Esophagus muscularis mucosa (tissue), 4 donors: ENCODE measurements around the gene ETFB.

Experiments
- EP300 ChIP-seq: sonication (generic); formaldehyde crosslinking; IDR thresholded peaks from one replicate; pipeline ENCODE4 v1.6.1; 2017; ENCODE audit warnings: antibody characterized with exemption
- POLR2A ChIP-seq: fragments of 450-650 bp; IDR thresholded peaks from one replicate; pipeline ENCODE4 v1.6.1; 2017; ENCODE audit warnings: antibody characterized with exemption, moderate library complexity, mild to moderate bottlenecking, low read depth
- POLR2AphosphoS5 ChIP-seq, 2 donors: sonication (generic); formaldehyde crosslinking; IDR thresholded peaks; one replicate each; pipeline ENCODE4 v1.6.1; 2017; ENCODE audit warnings: antibody characterized with exemption in 2 of 2
- TF ChIP-seq, protein P1 (sequence below), 3 experiments: fragments of 200-600 bp in 2 of 3; fragments of 450-650 bp in 1 of 3; sonication (generic) in 2 of 3; IDR thresholded peaks; one replicate each; pipeline ENCODE4 v1.5.1; 2017 to 2019; ENCODE audit warnings: antibody characterized with exemption in 3 of 3, mild to moderate bottlenecking in 2 of 3, moderate library complexity in 1 of 3

DNA sequence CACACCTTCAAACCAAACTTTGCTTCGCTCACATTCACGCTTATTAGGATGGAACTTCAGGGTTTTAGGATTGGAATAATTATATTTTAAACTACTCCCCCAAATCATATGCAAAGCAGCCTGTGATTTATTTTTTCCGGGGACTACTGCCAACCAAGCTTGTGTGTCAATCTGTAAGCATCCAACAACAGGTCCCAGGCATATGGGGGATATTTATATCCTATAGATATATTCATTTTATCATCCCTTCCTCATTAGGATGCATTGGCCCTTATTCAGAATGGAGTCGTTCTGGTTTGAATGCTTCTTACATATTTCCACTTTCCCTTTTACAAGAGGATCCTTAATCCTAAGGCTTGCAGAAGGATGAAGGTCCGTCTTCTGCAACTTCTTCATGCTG lies 33.0 kb upstream of the ETFB start:
- TF ChIP-seq POLR2AphosphoS5 (IDR thresholded peaks at IDR 0.05) (no peak), POLR2A (no peak), EP300 (no peak)
- TF ChIP-seq, protein P1, sequence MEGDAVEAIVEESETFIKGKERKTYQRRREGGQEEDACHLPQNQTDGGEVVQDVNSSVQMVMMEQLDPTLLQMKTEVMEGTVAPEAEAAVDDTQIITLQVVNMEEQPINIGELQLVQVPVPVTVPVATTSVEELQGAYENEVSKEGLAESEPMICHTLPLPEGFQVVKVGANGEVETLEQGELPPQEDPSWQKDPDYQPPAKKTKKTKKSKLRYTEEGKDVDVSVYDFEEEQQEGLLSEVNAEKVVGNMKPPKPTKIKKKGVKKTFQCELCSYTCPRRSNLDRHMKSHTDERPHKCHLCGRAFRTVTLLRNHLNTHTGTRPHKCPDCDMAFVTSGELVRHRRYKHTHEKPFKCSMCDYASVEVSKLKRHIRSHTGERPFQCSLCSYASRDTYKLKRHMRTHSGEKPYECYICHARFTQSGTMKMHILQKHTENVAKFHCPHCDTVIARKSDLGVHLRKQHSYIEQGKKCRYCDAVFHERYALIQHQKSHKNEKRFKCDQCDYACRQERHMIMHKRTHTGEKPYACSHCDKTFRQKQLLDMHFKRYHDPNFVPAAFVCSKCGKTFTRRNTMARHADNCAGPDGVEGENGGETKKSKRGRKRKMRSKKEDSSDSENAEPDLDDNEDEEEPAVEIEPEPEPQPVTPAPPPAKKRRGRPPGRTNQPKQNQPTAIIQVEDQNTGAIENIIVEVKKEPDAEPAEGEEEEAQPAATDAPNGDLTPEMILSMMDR (IDR thresholded peaks at IDR 0.05): no peak
